ENCODE results near the gene ADA. TPM values are rescaled to one million over a fixed set of nuclear protein-coding genes. Genes with fewer than 3 reads are reported as not detected.

Gene ADA
- total RNA-seq, 2 experiments from 2014 or later = 67.0 to 142 TPM

GRCh38 chr20:44632103-44632752 is 19.3 kb downstream of the ADA start:
- intact Hi-C loops (cut with micrococcal nuclease; ENCODE audit: unreplicated experiment) = no loop called here
- no TSS peak for BruUV-seq (replicated peaks)
- H2AFZ ChIP-seq (ENCODE audit: low read length) = no peak overlapping the region
- H3K4me2 ChIP-seq (ENCODE audit: low read length) = no peak overlapping the region
- H3K79me2 ChIP-seq (ENCODE audit: insufficient read depth, low read depth, low read length) = no peaks in the 10 kb centered on the region
- no peaks in the 10 kb centered on the region for H3K9me3 ChIP-seq (ENCODE audit: low read length)
- no peak for TF ChIP-seq EZH2phosphoT487 (IDR thresholded peaks at IDR 0.05; ENCODE audit: borderline replicate concordance, low read depth, low read length)
- TF ChIP-seq, protein P1, sequence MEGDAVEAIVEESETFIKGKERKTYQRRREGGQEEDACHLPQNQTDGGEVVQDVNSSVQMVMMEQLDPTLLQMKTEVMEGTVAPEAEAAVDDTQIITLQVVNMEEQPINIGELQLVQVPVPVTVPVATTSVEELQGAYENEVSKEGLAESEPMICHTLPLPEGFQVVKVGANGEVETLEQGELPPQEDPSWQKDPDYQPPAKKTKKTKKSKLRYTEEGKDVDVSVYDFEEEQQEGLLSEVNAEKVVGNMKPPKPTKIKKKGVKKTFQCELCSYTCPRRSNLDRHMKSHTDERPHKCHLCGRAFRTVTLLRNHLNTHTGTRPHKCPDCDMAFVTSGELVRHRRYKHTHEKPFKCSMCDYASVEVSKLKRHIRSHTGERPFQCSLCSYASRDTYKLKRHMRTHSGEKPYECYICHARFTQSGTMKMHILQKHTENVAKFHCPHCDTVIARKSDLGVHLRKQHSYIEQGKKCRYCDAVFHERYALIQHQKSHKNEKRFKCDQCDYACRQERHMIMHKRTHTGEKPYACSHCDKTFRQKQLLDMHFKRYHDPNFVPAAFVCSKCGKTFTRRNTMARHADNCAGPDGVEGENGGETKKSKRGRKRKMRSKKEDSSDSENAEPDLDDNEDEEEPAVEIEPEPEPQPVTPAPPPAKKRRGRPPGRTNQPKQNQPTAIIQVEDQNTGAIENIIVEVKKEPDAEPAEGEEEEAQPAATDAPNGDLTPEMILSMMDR (conservative IDR thresholded peaks at IDR 0.05; ENCODE audit: low read length) = no peak
- no peak overlapping the region for H3K27ac ChIP-seq (ENCODE audit: low read depth, low read length, poor library complexity, severe bottlenecking)
- H4K20me1 ChIP-seq (ENCODE audit: insufficient read depth, low read length) = no peaks in the 10 kb centered on the region
- POLR2A ChIA-PET = no interaction called here
- CTCF ChIA-PET (ENCODE audit: unreplicated experiment) = no interaction called here
- H3K36me3 ChIP-seq (ENCODE audit: insufficient read depth, low read length) = peaks cover 97% of the 10 kb centered on the region
- H3K9me2 ChIP-seq (ENCODE audit: insufficient read depth, low read length) = no peaks in the 10 kb centered on the region
- H3K4me3 ChIP-seq (ENCODE audit: low read depth, low read length, poor library complexity, severe bottlenecking) = no peak overlapping the region
- DNase-seq (ENCODE audit: low spot score) = no peak
- no peaks in the 10 kb centered on the region for H3K4me1 ChIP-seq (ENCODE audit: insufficient read depth, low read length, poor library complexity, severe bottlenecking)

- no peak for DNase-seq (ENCODE audit: low spot score)
- ChIA-PET POLR2A (interaction anchor here (0.6 to 1.5 kb wide), 3 partner anchors 9 to 15 kb away, joined by 3 to 4 read pairs (median 3); no protein-coding TSS in a partner anchor), CTCF (ENCODE audit: unreplicated experiment) (no interaction called here)
- H3K36me3 ChIP-seq (ENCODE audit: insufficient read depth, low read length) = peaks cover 95% of the 10 kb centered on the region
- no peaks in the 10 kb centered on the region for H4K20me1 ChIP-seq (ENCODE audit: insufficient read depth, low read length)
- H2AFZ ChIP-seq (ENCODE audit: low read length) = no peak overlapping the region
- intact Hi-C loops (cut with micrococcal nuclease; ENCODE audit: unreplicated experiment) = no loop called here
- TF ChIP-seq, protein P1 (conservative IDR thresholded peaks at IDR 0.05; ENCODE audit: low read length) = no peak
- no peak for TF ChIP-seq EZH2phosphoT487 (IDR thresholded peaks at IDR 0.05; ENCODE audit: borderline replicate concordance, low read depth, low read length)
- no peaks in the 10 kb centered on the region for H3K9me3 ChIP-seq (ENCODE audit: low read length)
- H3K4me3 ChIP-seq (ENCODE audit: low read depth, low read length, poor library complexity, severe bottlenecking) = no peak overlapping the region
- no peak overlapping the region for H3K27ac ChIP-seq (ENCODE audit: low read depth, low read length, poor library complexity, severe bottlenecking)
- H3K79me2 ChIP-seq (ENCODE audit: insufficient read depth, low read depth, low read length) = no peaks in the 10 kb centered on the region
- H3K4me2 ChIP-seq (ENCODE audit: low read length) = no peak overlapping the region
- H3K9me2 ChIP-seq (ENCODE audit: insufficient read depth, low read length) = no peaks in the 10 kb centered on the region
- H3K4me1 ChIP-seq (ENCODE audit: insufficient read depth, low read length, poor library complexity, severe bottlenecking) = no peaks in the 10 kb centered on the region
- no TSS peak for BruUV-seq (replicated peaks)
Measured at GRCh38 chr20:44630297-44630696, 21.2 kb downstream of the ADA start.

DNA sequence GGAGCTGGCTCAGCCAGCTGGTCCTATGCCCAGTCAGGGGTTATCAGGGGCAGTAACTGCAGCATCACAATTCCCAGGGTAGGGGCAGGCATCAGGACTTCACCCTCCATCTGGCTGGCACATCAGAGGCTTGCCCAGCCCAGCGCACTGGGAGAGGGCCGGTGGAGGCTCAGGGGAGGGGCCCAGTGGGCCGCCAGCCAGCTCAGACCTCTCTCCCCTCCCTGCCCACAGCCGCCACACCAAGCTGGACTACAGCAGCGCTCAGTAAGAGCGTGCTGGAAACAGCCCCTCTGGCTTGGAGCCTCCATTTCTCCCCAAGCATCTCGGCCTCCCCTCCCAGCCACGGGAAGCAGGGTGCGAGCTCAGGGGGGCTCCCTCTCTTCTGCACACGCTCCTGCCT is 22.0 kb downstream of the ADA start:
- Histone ChIP-seq H4K20me1 (ENCODE audit: insufficient read depth, low read length) (no peaks in the 10 kb centered on the region), H3K4me1 (ENCODE audit: insufficient read depth, low read length, poor library complexity, severe bottlenecking) (no peaks in the 10 kb centered on the region), H3K4me3 (ENCODE audit: low read depth, low read length, poor library complexity, severe bottlenecking) (no peak overlapping the region), H3K36me3 (ENCODE audit: insufficient read depth, low read length) (peaks cover 95% of the 10 kb centered on the region), H2AFZ (ENCODE audit: low read length) (no peak overlapping the region), H3K27ac (ENCODE audit: low read depth, low read length, poor library complexity, severe bottlenecking) (no peak overlapping the region), H3K79me2 (ENCODE audit: insufficient read depth, low read depth, low read length) (no peaks in the 10 kb centered on the region), H3K9me2 (ENCODE audit: insufficient read depth, low read length) (no peaks in the 10 kb centered on the region), H3K4me2 (ENCODE audit: low read length) (no peak overlapping the region), H3K9me3 (ENCODE audit: low read length) (0 out of 2 replicates have a peak, but pooled peaks cover 4% of the 10 kb centered on the region)
- intact Hi-C loops (cut with micrococcal nuclease; ENCODE audit: unreplicated experiment) = no loop called here
- CTCF ChIA-PET (ENCODE audit: unreplicated experiment) = no interaction called here
- no TSS peak for BruUV-seq (replicated peaks)
- POLR2A ChIA-PET = interaction anchor here (0.7 to 1.0 kb wide), 3 partner anchors 8 to 19 kb away, joined by 3 to 4 read pairs (median 3); no protein-coding TSS in a partner anchor
- TF ChIP-seq EZH2phosphoT487 (IDR thresholded peaks at IDR 0.05; ENCODE audit: borderline replicate concordance, low read depth, low read length) = no peak
- TF ChIP-seq, protein P1 (conservative IDR thresholded peaks at IDR 0.05; ENCODE audit: low read length) = no peak
- DNase-seq (ENCODE audit: low spot score) = no peak

Measured in OCI-LY7 (cell line).